ENCODE measurements around the gene PEAK1. TPM values are rescaled to one million over a fixed set of nuclear protein-coding genes. Genes with fewer than 3 reads are reported as not detected.

Gene PEAK1
- total RNA-seq, 1 experiment from 2014 or later = 18.4 TPM

DNA sequence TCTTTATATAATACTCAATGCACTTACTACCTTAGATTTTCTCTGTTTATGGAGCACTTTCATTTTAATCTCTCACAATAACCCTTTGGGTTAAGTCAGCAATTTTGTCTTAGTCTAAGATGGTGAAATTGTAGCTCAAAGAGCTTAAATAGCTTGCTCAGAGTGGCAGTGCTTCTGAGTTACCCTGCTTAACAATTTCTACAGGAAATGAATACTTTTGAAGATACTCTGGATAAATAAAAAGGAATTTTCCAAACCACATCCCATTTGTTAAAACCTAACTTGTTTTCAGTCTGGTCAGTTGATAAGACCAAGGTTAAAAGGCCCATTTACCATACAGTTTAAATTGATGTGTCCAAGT lies 38.0 kb upstream of the PEAK1 start:
- ChIA-PET CTCF (no interaction called here), POLR2A (no interaction called here)
- Mint-ChIP-seq H3K36me3 (ENCODE audit: insufficient read depth, unreplicated experiment) (peaks cover 17% of the 10 kb centered on the region), H3K4me1 (ENCODE audit: low read depth, unreplicated experiment) (peaks cover 19% of the 10 kb centered on the region), H3K9me3 (ENCODE audit: unreplicated experiment) (no peaks in the 10 kb centered on the region), H3K4me3 (ENCODE audit: unreplicated experiment) (no peak overlapping the region), H3K27me3 (ENCODE audit: insufficient read depth, unreplicated experiment) (no peaks in the 10 kb centered on the region), H3K27ac (ENCODE audit: unreplicated experiment) (no peak overlapping the region)
- H3K27me3 ChIP-seq (replicated peaks; ENCODE audit: control insufficient read depth, insufficient read depth, low read length) = no peaks in the 10 kb centered on the region
- no peak for DNase-seq
- no peaks in the 10 kb centered on the region for H3K36me3 ChIP-seq (ENCODE audit: control insufficient read depth, insufficient read depth, low read length)
- TF ChIP-seq, protein P1, sequence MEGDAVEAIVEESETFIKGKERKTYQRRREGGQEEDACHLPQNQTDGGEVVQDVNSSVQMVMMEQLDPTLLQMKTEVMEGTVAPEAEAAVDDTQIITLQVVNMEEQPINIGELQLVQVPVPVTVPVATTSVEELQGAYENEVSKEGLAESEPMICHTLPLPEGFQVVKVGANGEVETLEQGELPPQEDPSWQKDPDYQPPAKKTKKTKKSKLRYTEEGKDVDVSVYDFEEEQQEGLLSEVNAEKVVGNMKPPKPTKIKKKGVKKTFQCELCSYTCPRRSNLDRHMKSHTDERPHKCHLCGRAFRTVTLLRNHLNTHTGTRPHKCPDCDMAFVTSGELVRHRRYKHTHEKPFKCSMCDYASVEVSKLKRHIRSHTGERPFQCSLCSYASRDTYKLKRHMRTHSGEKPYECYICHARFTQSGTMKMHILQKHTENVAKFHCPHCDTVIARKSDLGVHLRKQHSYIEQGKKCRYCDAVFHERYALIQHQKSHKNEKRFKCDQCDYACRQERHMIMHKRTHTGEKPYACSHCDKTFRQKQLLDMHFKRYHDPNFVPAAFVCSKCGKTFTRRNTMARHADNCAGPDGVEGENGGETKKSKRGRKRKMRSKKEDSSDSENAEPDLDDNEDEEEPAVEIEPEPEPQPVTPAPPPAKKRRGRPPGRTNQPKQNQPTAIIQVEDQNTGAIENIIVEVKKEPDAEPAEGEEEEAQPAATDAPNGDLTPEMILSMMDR (IDR thresholded peaks at IDR 0.05; ENCODE audit: insufficient read depth in 1 of 2, low read depth in 1 of 2, low read length in 1 of 2, severe bottlenecking in 1 of 2, unreplicated experiment in 1 of 2) = no peak
- intact Hi-C loops (cut with micrococcal nuclease; ENCODE audit: unreplicated experiment) = no loop called here
- no peak overlapping the region for H3K4me3 ChIP-seq (ENCODE audit: low read depth, low read length)
- BruUV-seq (replicated peaks) = no TSS peak
- H3K9me3 ChIP-seq = no peaks in the 10 kb centered on the region
- no peaks in the 10 kb centered on the region for H3K4me1 ChIP-seq

DNA sequence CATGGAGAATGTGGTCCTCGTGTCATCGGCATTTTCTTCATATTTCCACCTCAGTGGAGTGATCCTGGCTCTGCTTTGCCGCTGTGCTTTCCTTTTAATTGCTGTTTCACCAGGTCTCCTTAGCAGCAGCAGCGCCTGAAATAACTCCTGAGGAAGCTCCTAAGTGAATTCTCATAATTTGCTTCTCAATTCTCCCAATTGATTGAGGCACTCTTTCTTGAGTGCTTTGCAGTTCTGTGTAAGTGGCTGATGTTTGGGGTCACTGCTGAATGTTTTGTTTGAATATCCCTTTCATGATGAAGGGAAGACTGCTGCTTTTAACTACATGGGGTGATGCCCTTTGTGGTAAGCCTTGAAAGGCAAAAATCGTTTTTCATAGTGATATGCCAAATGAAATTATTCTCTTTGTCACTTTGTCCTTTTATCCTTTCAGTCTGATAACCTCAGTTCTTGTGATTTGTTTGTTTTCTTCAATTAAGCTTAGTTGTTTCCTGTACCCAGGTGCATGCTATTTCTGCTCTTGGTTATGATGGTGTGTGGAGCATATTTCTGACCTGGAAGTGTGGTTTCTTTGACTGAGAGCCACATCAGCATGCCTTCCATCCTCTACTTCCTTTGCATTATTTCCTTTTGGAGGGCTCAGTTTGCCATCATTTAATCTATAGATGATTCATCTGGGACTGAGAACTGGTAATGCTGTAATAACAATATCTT lies 37.4 kb upstream of the PEAK1 start:
- BruUV-seq (replicated peaks) = no TSS peak
- no peak for DNase-seq

DNA sequence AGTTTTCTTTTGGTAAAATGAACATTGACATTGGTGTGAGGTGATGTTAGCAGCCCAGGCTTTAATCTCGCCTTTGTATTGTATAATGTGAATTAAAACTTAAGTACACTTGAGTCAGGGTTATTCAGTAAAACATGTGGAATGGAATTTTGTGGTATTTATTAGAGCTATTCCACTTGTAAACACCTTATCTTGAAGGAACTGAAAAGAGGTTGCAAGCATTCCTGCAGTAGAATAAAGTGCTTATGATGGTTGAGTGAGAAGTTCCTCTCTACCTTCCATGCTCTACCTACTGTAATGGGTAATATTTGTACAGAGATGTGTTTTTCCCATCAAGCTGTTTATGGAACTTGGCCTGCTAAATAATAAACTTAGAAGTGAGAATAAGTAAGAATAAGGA lies 36.8 kb upstream of the PEAK1 start:
- Mint-ChIP-seq H3K27ac (ENCODE audit: unreplicated experiment) (no peak overlapping the region), H3K27me3 (ENCODE audit: insufficient read depth, unreplicated experiment) (no peaks in the 10 kb centered on the region), H3K4me3 (ENCODE audit: unreplicated experiment) (no peak overlapping the region), H3K9me3 (ENCODE audit: unreplicated experiment) (no peaks in the 10 kb centered on the region), H3K36me3 (ENCODE audit: insufficient read depth, unreplicated experiment) (peaks cover 17% of the 10 kb centered on the region), H3K4me1 (ENCODE audit: low read depth, unreplicated experiment) (peaks cover 19% of the 10 kb centered on the region)
- ChIA-PET CTCF (no interaction called here), POLR2A (no interaction called here)
- intact Hi-C loops (cut with micrococcal nuclease; ENCODE audit: unreplicated experiment) = no loop called here
- Histone ChIP-seq H3K36me3 (ENCODE audit: control insufficient read depth, insufficient read depth, low read length) (no peaks in the 10 kb centered on the region), H3K4me1 (no peaks in the 10 kb centered on the region), H3K9me3 (no peaks in the 10 kb centered on the region), H3K4me3 (ENCODE audit: low read depth, low read length) (no peak overlapping the region), H3K27me3 (replicated peaks; ENCODE audit: control insufficient read depth, insufficient read depth, low read length) (no peaks in the 10 kb centered on the region)
- no TSS peak for BruUV-seq (replicated peaks)
- TF ChIP-seq, protein P1 (IDR thresholded peaks at IDR 0.05; ENCODE audit: insufficient read depth in 1 of 2, low read depth in 1 of 2, low read length in 1 of 2, severe bottlenecking in 1 of 2, unreplicated experiment in 1 of 2) = no peak
- DNase-seq = no peak

More for the DNA sequence above, 37.4 kb upstream of the PEAK1 start:
- Histone ChIP-seq H3K36me3 (ENCODE audit: control insufficient read depth, insufficient read depth, low read length) (no peaks in the 10 kb centered on the region), H3K4me3 (ENCODE audit: low read depth, low read length) (no peak overlapping the region), H3K27me3 (replicated peaks; ENCODE audit: control insufficient read depth, insufficient read depth, low read length) (no peaks in the 10 kb centered on the region), H3K9me3 (no peaks in the 10 kb centered on the region), H3K4me1 (no peaks in the 10 kb centered on the region)
- Mint-ChIP-seq H3K9me3 (ENCODE audit: unreplicated experiment) (no peaks in the 10 kb centered on the region), H3K27me3 (ENCODE audit: insufficient read depth, unreplicated experiment) (no peaks in the 10 kb centered on the region), H3K4me1 (ENCODE audit: low read depth, unreplicated experiment) (peaks cover 19% of the 10 kb centered on the region), H3K27ac (ENCODE audit: unreplicated experiment) (no peak overlapping the region), H3K36me3 (ENCODE audit: insufficient read depth, unreplicated experiment) (peaks cover 17% of the 10 kb centered on the region), H3K4me3 (ENCODE audit: unreplicated experiment) (no peak overlapping the region)
- POLR2A ChIA-PET = no interaction called here
- CTCF ChIA-PET = no interaction called here
- TF ChIP-seq, protein P1 (IDR thresholded peaks at IDR 0.05; ENCODE audit: insufficient read depth in 1 of 2, low read depth in 1 of 2, low read length in 1 of 2, severe bottlenecking in 1 of 2, unreplicated experiment in 1 of 2) = no peak
- intact Hi-C loops (cut with micrococcal nuclease; ENCODE audit: unreplicated experiment) = no loop called here
